OCI-LY3 (cell line): ENCODE data around the gene GATA2.

ENCODE experiments used
- EZH2phosphoT487 ChIP-seq: fragments of 200-600 bp; shearing (Covaris generic); IDR thresholded peaks from 2 replicates; pipeline ENCODE4 v1.6.1; 2018; ENCODE audit warnings: antibody characterized with exemption, mixed run types, low read depth
- TF ChIP-seq, protein P1 (sequence below): fragments of 200-600, 300-600 bp; sonication (generic); IDR thresholded peaks from 2 replicates; pipeline ENCODE4 v1.5.1; 2014; ENCODE audit warnings: antibody characterized with exemption, low read length, low read depth

DNA sequence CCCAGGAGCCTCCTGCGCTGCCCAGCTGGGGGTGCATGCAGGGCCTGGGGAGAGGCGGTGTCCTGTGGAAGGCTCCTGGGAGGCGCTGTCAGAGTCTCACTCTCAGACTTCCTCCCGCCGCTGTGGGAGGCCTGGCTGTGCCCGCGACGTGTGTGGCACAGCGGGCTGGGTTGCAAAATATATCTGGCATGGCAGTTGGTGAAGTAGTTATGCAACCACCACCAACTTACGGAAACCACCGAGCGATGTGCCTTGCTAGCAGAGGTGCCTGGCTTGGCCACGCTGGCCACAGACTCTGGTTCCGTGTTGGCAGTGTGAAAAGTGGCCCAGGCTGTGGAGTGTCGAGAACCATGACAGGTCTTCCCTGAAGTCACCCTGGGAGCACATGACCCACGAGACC, 30.6 kb upstream of the GATA2 start:
- TF ChIP-seq, protein P1, sequence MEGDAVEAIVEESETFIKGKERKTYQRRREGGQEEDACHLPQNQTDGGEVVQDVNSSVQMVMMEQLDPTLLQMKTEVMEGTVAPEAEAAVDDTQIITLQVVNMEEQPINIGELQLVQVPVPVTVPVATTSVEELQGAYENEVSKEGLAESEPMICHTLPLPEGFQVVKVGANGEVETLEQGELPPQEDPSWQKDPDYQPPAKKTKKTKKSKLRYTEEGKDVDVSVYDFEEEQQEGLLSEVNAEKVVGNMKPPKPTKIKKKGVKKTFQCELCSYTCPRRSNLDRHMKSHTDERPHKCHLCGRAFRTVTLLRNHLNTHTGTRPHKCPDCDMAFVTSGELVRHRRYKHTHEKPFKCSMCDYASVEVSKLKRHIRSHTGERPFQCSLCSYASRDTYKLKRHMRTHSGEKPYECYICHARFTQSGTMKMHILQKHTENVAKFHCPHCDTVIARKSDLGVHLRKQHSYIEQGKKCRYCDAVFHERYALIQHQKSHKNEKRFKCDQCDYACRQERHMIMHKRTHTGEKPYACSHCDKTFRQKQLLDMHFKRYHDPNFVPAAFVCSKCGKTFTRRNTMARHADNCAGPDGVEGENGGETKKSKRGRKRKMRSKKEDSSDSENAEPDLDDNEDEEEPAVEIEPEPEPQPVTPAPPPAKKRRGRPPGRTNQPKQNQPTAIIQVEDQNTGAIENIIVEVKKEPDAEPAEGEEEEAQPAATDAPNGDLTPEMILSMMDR, result no peak
- TF ChIP-seq EZH2phosphoT487, result no peak
